ENCODE results near the gene DIO3. TPM values are rescaled to one million over a fixed set of nuclear protein-coding genes. Genes with fewer than 3 reads are reported as not detected.
A peak's percentile ranks its signal among the peaks of the same experiment; 100 is the strongest.

Gene DIO3
- total and polyA plus RNA-seq, 2 donors from 2014 or later: 0.17 to 0.94 TPM

- no peak for FAIRE-seq
- H3K36me3 ChIP-seq (ENCODE audit: control insufficient read depth in 2 of 3, insufficient read depth in 3 of 3, low read length in 3 of 3): no peaks in the 10 kb centered on the region
- no peak for TF ChIP-seq CTCF (IDR thresholded peaks at IDR 0.05; ENCODE audit: borderline replicate concordance, extremely low read depth, insufficient read depth)
These were observed 20.5 kb downstream of the DIO3 start for GRCh38 chr14:101581806-101582205.

GRCh38 chr14:101582294-101582693 lies 21.0 kb downstream of the DIO3 start:
- no peaks in the 10 kb centered on the region for H3K9me3 ChIP-seq (ENCODE audit: control insufficient read depth in 2 of 3, insufficient read depth in 1 of 3, low read length in 3 of 3)
- H3K4me1 ChIP-seq (ENCODE audit: control insufficient read depth in 2 of 3, insufficient read depth in 2 of 3, low read depth in 1 of 3, low read length in 3 of 3): no peaks in the 10 kb centered on the region
- H3K9ac ChIP-seq (ENCODE audit: low read length in 3 of 3): no peak overlapping the region
- no peak for TF ChIP-seq CTCF (IDR thresholded peaks at IDR 0.05; ENCODE audit: borderline replicate concordance, extremely low read depth, insufficient read depth)
- intact Hi-C loops (cut with DNase I): no loop called here
- no peaks in the 10 kb centered on the region for H3K36me3 ChIP-seq (ENCODE audit: control insufficient read depth in 2 of 3, insufficient read depth in 3 of 3, low read length in 3 of 3)
- no peaks in the 10 kb centered on the region for H3K27me3 ChIP-seq (ENCODE audit: control insufficient read depth, insufficient read depth, low read length)
- no peak for FAIRE-seq
- no peak overlapping the region for H3K27ac ChIP-seq (ENCODE audit: low read depth in 2 of 2, low read length in 2 of 2)
- peak in 1 of 5 donors; percentile 46 for DNase-seq
- no peak overlapping the region for H3K4me3 ChIP-seq (ENCODE audit: low read length in 3 of 3)

More at GRCh38 chr14:101581806-101582205, 20.5 kb downstream of the DIO3 start:
- Histone ChIP-seq H3K9me3 (ENCODE audit: control insufficient read depth in 2 of 3, insufficient read depth in 1 of 3, low read length in 3 of 3) (no peaks in the 10 kb centered on the region), H3K27me3 (ENCODE audit: control insufficient read depth, insufficient read depth, low read length) (no peaks in the 10 kb centered on the region), H3K27ac (ENCODE audit: low read depth in 2 of 2, low read length in 2 of 2) (no peak overlapping the region), H3K9ac (ENCODE audit: low read length in 3 of 3) (no peak overlapping the region), H3K4me3 (ENCODE audit: low read length in 3 of 3) (no peak overlapping the region), H3K4me1 (ENCODE audit: control insufficient read depth in 2 of 3, insufficient read depth in 2 of 3, low read depth in 1 of 3, low read length in 3 of 3) (no peaks in the 10 kb centered on the region)
- intact Hi-C loops (cut with DNase I): no loop called here
- DNase-seq: peak in 1 of 5 donors; percentile 62

GRCh38 chr14:101583006-101583714 lies 21.9 kb downstream of the DIO3 start:
- Histone ChIP-seq H3K4me3 (ENCODE audit: low read length in 3 of 3) (no peak overlapping the region), H3K9ac (ENCODE audit: low read length in 3 of 3) (no peak overlapping the region), H3K4me1 (ENCODE audit: control insufficient read depth in 2 of 3, insufficient read depth in 2 of 3, low read depth in 1 of 3, low read length in 3 of 3) (no peaks in the 10 kb centered on the region), H3K27ac (ENCODE audit: low read depth in 2 of 2, low read length in 2 of 2) (no peak overlapping the region), H3K27me3 (ENCODE audit: control insufficient read depth, insufficient read depth, low read length) (no peaks in the 10 kb centered on the region), H3K9me3 (ENCODE audit: control insufficient read depth in 2 of 3, insufficient read depth in 1 of 3, low read length in 3 of 3) (no peaks in the 10 kb centered on the region), H3K36me3 (ENCODE audit: control insufficient read depth in 2 of 3, insufficient read depth in 3 of 3, low read length in 3 of 3) (no peaks in the 10 kb centered on the region)
- no peak for TF ChIP-seq CTCF (IDR thresholded peaks at IDR 0.05; ENCODE audit: borderline replicate concordance, extremely low read depth, insufficient read depth)
- intact Hi-C loops (cut with DNase I): no loop called here
- FAIRE-seq (no peak), DNase-seq (peak in 1 of 5 donors; percentile 51)

DNA sequence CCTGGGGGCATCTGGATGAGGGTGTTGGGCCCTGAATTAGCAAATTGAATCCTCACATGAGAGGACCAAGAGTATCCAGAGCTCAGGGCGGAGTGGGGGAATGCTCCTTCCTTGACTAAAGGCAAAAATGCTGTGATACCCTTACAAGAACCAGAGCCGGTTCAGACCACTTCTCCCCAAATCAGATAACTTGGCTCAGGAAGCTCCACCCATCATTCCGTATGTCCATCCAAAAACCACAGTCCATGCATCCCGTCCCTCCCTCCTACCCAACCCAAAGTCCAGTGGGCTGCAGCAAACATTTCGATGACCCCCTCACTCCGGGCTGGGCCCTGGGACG lies 22.4 kb downstream of the DIO3 start:
- peak in 1 of 5 donors; percentile 53 for DNase-seq
- intact Hi-C loops (cut with DNase I): no loop called here
- Histone ChIP-seq H3K9me3 (ENCODE audit: control insufficient read depth in 2 of 3, insufficient read depth in 1 of 3, low read length in 3 of 3) (no peaks in the 10 kb centered on the region), H3K27me3 (ENCODE audit: control insufficient read depth, insufficient read depth, low read length) (no peaks in the 10 kb centered on the region), H3K36me3 (ENCODE audit: control insufficient read depth in 2 of 3, insufficient read depth in 3 of 3, low read length in 3 of 3) (no peaks in the 10 kb centered on the region), H3K27ac (ENCODE audit: low read depth in 2 of 2, low read length in 2 of 2) (no peak overlapping the region), H3K9ac (ENCODE audit: low read length in 3 of 3) (no peak overlapping the region), H3K4me3 (ENCODE audit: low read length in 3 of 3) (no peak overlapping the region), H3K4me1 (ENCODE audit: control insufficient read depth in 2 of 3, insufficient read depth in 2 of 3, low read depth in 1 of 3, low read length in 3 of 3) (no peaks in the 10 kb centered on the region)
- no peak for TF ChIP-seq CTCF (IDR thresholded peaks at IDR 0.05; ENCODE audit: borderline replicate concordance, extremely low read depth, insufficient read depth)
- no peak for FAIRE-seq
